GM13976 (cell line): ENCODE results near the gene UPK3B.
A peak's percentile ranks its signal among the peaks of the same experiment; 100 is the strongest.
"Not testable (repeated sequence)": the region's sequence is repeated elsewhere in the genome, so short reads cannot be mapped to it uniquely, and the experiment has no call there.

Source experiments
- DNase-seq: peaks from one replicate; pipeline ENCODE4 v3.0.0; 2012; ENCODE audit warnings: low spot score
- in situ Hi-C: fragments of 300-500 bp; cut with MboI; formaldehyde crosslinking; loops from one replicate; pipeline ENCODE4 v1.12.0; 2022; ENCODE audit warnings: low sequenced_read_pairs, mixed read lengths, inconsistent platforms; ENCODE audit not compliant: unreplicated experiment
- TF ChIP-seq, protein P1 (sequence below): IDR thresholded peaks from 2 replicates; pipeline ENCODE4 v1.5.1; 2012; ENCODE audit warnings: borderline replicate concordance, mild to moderate bottlenecking; ENCODE audit not compliant: insufficient read depth; ENCODE audit errors: extremely low read depth, missing control alignments, control extremely low read depth

Gene UPK3B

DNA sequence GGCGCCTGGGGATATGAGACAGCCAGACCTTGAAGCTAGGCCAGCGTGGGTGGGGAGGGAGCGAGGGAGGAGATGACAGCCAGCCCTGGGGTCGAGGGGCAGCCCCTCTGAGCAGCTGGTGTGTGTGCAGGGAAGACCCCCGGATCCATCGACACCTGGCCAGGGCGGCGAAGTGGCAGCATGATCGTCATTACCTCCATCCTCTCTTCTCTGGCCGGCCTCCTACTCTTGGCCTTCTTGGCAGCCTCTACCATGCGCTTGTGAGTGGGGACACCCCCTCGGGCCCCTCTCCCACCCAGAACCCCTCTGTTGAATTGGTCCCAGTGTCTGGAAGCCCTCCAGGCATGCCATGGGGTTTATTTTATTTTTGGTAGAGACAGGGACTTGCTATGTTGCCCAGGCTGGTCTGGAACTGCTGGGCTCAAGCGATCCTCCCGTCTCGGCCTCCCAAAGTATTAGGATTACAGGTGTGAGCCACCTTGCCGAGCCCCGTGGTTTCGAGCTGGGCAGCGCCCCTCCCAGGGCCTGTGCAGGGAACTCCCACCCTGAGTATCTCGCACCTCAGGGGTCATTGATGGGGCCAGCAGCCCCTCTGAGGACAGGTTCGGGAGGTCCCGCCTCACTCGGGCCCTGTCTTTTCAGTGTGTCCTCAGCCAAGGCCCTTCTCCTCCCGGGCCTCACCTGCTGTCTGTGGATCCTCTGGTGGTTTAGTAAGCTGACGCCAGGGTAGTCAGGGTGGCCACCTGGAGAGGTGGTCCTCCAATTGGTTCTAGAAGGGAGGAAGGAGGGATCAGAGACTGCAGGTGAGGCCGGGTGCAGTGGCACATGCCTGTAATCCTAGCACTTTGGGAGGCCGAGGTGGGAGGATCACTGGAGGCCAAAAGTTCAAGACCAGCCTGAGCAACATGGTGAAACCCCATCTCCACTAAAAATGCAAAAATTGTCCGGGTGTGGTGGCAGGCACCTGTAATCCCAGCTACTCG is 3.8 kb downstream of the UPK3B start:
- in situ Hi-C loops: no loop called here
- DNase-seq: peak; percentile 17
- TF ChIP-seq, protein P1, sequence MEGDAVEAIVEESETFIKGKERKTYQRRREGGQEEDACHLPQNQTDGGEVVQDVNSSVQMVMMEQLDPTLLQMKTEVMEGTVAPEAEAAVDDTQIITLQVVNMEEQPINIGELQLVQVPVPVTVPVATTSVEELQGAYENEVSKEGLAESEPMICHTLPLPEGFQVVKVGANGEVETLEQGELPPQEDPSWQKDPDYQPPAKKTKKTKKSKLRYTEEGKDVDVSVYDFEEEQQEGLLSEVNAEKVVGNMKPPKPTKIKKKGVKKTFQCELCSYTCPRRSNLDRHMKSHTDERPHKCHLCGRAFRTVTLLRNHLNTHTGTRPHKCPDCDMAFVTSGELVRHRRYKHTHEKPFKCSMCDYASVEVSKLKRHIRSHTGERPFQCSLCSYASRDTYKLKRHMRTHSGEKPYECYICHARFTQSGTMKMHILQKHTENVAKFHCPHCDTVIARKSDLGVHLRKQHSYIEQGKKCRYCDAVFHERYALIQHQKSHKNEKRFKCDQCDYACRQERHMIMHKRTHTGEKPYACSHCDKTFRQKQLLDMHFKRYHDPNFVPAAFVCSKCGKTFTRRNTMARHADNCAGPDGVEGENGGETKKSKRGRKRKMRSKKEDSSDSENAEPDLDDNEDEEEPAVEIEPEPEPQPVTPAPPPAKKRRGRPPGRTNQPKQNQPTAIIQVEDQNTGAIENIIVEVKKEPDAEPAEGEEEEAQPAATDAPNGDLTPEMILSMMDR: no peak

- in situ Hi-C loops: no loop called here
- DNase-seq: peak; percentile 24
- TF ChIP-seq, protein P1: no peak
These were observed 4.8 kb downstream of the UPK3B start for GRCh38 chr7:76514926-76515771.

- DNase-seq: peak; percentile 83
- in situ Hi-C loops: no loop called here
- TF ChIP-seq, protein P1: peak; percentile 86
These were observed 5.7 kb downstream of the UPK3B start for GRCh38 chr7:76515999-76516443.

DNA sequence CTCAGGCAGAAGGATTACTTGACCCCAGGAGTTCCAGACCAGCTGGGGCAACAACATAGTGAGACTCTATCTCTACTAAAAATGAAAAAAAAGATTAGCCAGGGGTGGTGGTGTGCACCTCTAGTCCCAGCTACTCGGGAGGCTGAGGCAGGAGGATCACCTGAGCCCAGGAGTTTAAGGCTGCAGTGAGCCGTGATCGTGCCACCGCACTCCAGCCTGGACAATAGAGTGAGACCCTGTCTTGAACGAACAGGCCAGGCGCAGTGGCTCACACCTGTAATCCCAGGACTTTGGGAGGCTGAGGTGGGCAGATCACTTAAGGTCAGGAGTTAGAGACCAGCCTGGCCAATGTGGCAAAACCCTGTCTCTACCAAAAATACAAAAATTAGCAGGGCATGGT is 6.6 kb downstream of the UPK3B start:
- DNase-seq, in situ Hi-C loops: not testable (repeated sequence)

DNA sequence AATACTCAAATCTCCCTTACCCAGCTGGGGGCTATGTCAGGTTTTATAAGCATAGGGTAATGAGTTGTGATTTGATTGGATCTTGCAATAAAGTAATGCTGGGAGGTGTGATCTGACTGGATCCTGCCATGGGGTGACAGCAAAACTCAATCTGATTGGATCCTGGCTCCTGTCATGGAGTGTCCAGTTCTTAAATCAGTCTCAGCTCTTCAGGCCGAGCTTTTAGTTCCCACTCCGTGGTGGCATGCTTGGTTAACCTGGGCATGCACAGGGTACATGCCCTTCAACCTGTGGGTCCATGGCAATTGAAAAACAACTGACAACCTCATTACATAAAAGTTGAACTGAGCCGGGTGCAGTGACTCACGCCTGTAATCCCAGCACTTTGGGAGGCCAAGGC is 15.8 kb downstream of the UPK3B start:
- in situ Hi-C loops, DNase-seq: not testable (repeated sequence)

- in situ Hi-C loops, DNase-seq: not testable (repeated sequence)
These were observed 21.3 kb downstream of the UPK3B start for GRCh38 chr7:76531643-76532042.

GRCh38 chr7:76543197-76543596 is 32.8 kb downstream of the UPK3B start, which contains the start of gene SPDYE16:
Gene SPDYE16 (minus strand): TSS chr7:76543297. CDS start chr7:76541459, 1,838 bp downstream.
- DNase-seq, in situ Hi-C loops: not testable (repeated sequence)

- in situ Hi-C loops: not testable (repeated sequence)
- peak; percentile 84 for DNase-seq
These were observed 38.9 kb downstream of the UPK3B start for GRCh38 chr7:76549025-76549854.

GRCh38 chr7:76549855-76550248 is 39.5 kb downstream of the UPK3B start:
- DNase-seq: peak; percentile 1
- in situ Hi-C loops: not testable (repeated sequence)

GRCh38 chr7:76551992-76552391 is 41.6 kb downstream of the UPK3B start:
- in situ Hi-C loops, DNase-seq: not testable (repeated sequence)

- in situ Hi-C loops, DNase-seq: not testable (repeated sequence)
These were observed 49.3 kb downstream of the UPK3B start for GRCh38 chr7:76559685-76560084.

GRCh38 chr7:76560157-76560556 is 49.8 kb downstream of the UPK3B start:
- in situ Hi-C loops, DNase-seq: not testable (repeated sequence)

GRCh38 chr7:76561342-76561741 is 51.0 kb downstream of the UPK3B start:
- DNase-seq, in situ Hi-C loops: not testable (repeated sequence)
